Raji (cell line): ENCODE measurements around the gene ADAMTS6.
A peak's percentile ranks its signal among the peaks of the same experiment; 100 is the strongest.

Experiments
- POLR2A ChIP-seq: IDR thresholded peaks from 2 replicates; pipeline ENCODE4 v1.6.1; 2011; ENCODE audit warnings: low read depth, low read length, control low read depth; ENCODE audit not compliant: insufficient read depth

ADAMTS6 gene

GRCh38 chr5:65481635-65482295 lies at the start of gene ADAMTS6:
TSS of gene ADAMTS6 (minus strand) at chr5:65481920. CDS start at chr5:65473673, 8,247 bp downstream.
- peak; percentile 49; the same call in 1 of the 2 replicates for TF ChIP-seq POLR2A

GRCh38 chr5:65530904-65531303 lies 49.2 kb upstream of the ADAMTS6 start:
- TF ChIP-seq POLR2A: no peak

GRCh38 chr5:65525726-65526125 lies 44.0 kb upstream of the ADAMTS6 start:
- TF ChIP-seq POLR2A: no peak

- no peak for TF ChIP-seq POLR2A
Measured at GRCh38 chr5:65512170-65512937, 30.6 kb upstream of the ADAMTS6 start.

GRCh38 chr5:65508978-65509377 lies 27.3 kb upstream of the ADAMTS6 start:
- TF ChIP-seq POLR2A: no peak

GRCh38 chr5:65506961-65507360 lies 25.2 kb upstream of the ADAMTS6 start:
- no peak for TF ChIP-seq POLR2A

- no peak for TF ChIP-seq POLR2A
Measured at GRCh38 chr5:65489119-65489518, 7.4 kb upstream of the ADAMTS6 start.

GRCh38 chr5:65485405-65485804 lies 3.7 kb upstream of the ADAMTS6 start:
- no peak for TF ChIP-seq POLR2A

- TF ChIP-seq POLR2A: no peak
Measured at GRCh38 chr5:65483546-65484346, 2.0 kb upstream of the ADAMTS6 start.

- TF ChIP-seq POLR2A: no peak
Measured at GRCh38 chr5:65482736-65483545, 1.2 kb upstream of the ADAMTS6 start.

GRCh38 chr5:65482296-65482735 lies 596 bp upstream of the ADAMTS6 start:
- TF ChIP-seq POLR2A: no peak

- no peak for TF ChIP-seq POLR2A
Measured at GRCh38 chr5:65481171-65481581, 544 bp downstream of the ADAMTS6 start.

GRCh38 chr5:65480306-65480865 lies 1.3 kb downstream of the ADAMTS6 start:
- TF ChIP-seq POLR2A: no peak

GRCh38 chr5:65479527-65479926 lies 2.2 kb downstream of the ADAMTS6 start:
- no peak for TF ChIP-seq POLR2A
